ENCODE data around the gene RAD9B.
"Not testable (repeated sequence)": the region's sequence is repeated elsewhere in the genome, so short reads cannot be mapped to it uniquely, and the experiment has no call there.

The RAD9B gene

GRCh38 chr12:110537605-110538409, 35.7 kb downstream of the RAD9B start:
- TF ChIP-seq, protein P1, sequence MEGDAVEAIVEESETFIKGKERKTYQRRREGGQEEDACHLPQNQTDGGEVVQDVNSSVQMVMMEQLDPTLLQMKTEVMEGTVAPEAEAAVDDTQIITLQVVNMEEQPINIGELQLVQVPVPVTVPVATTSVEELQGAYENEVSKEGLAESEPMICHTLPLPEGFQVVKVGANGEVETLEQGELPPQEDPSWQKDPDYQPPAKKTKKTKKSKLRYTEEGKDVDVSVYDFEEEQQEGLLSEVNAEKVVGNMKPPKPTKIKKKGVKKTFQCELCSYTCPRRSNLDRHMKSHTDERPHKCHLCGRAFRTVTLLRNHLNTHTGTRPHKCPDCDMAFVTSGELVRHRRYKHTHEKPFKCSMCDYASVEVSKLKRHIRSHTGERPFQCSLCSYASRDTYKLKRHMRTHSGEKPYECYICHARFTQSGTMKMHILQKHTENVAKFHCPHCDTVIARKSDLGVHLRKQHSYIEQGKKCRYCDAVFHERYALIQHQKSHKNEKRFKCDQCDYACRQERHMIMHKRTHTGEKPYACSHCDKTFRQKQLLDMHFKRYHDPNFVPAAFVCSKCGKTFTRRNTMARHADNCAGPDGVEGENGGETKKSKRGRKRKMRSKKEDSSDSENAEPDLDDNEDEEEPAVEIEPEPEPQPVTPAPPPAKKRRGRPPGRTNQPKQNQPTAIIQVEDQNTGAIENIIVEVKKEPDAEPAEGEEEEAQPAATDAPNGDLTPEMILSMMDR (IDR thresholded peaks at IDR 0.05), result no peak
- H3K27ac ChIP-seq, result peak overlapping the region; percentile 56 to 92

DNA sequence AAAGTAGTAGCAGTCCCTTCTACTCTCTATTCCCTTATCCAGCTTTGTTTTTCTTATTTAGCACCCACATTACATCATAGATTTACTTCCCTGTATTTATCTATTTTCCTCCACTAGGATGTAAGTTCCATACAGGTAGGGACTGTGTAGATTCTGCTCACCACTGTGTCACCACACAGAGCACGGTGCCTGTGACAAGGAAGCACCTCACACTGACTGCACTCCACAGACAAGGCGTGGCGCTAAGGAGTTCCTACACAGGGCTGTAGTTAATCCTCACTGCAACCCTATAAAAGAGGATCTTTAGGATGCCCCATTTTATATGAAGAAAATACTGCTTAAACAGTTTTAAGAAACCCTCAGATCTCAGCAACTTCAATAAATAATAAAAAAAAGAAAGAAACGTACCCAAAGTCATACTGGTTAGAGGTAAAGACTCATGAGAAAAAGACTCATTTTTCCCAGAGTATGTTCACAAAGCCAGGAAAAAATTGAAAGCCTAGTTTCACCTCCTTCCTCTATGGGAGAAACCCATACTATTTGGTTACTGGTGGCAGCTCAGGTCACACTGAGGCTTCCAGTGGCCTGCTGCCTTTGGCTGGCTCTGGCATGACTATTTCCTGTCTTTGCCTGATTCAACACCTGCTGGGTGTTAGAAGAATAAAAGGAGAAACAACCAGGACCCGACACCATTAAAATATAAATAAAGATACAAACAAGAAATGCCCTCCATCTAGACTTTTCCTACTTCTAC, 36.9 kb downstream of the RAD9B start:
- Histone ChIP-seq H3K4me3 (no peak overlapping the region), H3K27ac (no peak overlapping the region)
- no peak for DNase-seq (ENCODE audit: low spot score)
- TF ChIP-seq, protein P1 (IDR thresholded peaks at IDR 0.05), result no peak

More at GRCh38 chr12:110537605-110538409, 35.7 kb downstream of the RAD9B start:
- DNase-seq (ENCODE audit: low spot score), result peak; percentile 82
- H3K4me3 ChIP-seq, result peak overlapping the region; percentile 52

- DNase-seq (ENCODE audit: low spot score), result no peak
- TF ChIP-seq, protein P1 (IDR thresholded peaks at IDR 0.05), result no peak
- Histone ChIP-seq H3K4me3 (no peak overlapping the region), H3K27ac (no peak overlapping the region)
These were observed 37.9 kb downstream of the RAD9B start for GRCh38 chr12:110540048-110540447.

- TF ChIP-seq, protein P1 (IDR thresholded peaks at IDR 0.05), result no peak
- DNase-seq (ENCODE audit: low spot score), result peak; percentile 89
- peak overlapping the region; percentile 11 for H3K4me3 ChIP-seq
- H3K27ac ChIP-seq, result peak overlapping the region; percentile 79 to 85
These were observed 41.3 kb downstream of the RAD9B start for GRCh38 chr12:110543252-110543959.

DNA sequence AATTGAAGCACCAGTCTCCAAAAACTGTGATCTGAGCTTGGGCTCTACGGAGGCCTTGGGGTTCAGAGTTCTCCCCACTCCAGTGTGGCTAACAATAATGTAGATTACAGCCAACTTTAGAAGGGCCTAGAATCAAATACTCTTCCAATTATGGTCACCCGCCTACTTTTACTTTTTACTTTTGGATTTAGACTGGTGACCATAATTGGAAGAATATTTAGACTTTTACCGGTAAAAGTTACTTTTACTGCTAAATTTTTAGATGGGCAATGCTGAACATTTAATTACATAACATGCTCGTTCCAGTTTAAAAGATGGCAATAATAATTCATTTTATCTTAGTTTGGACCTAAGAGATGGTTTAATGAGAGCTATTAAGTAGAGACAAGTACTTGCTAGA, 41.8 kb downstream of the RAD9B start:
- Histone ChIP-seq H3K4me3 (peak overlapping the region; percentile 11), H3K27ac (peak overlapping the region; percentile 79 to 85)
- TF ChIP-seq, protein P1 (IDR thresholded peaks at IDR 0.05), result no peak
- no peak for DNase-seq (ENCODE audit: low spot score)

DNA sequence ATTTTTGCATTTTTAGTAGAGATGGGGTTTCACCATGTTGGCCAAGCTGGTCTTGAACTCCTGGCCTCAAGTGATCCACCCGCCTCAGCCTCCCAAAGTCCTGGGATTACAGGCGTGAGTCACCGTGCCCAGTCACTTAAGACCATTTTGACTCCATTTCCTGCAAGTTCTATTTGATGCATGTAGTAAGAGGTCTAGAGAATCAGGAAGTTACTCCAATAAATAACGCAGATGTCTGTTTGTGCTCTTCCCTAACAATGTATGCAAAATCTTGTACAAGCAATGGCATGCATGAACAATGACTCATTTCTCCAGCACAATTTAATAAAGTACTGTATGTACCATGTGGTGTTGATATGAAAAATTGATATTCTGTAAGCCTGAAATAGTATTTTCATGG, 43.1 kb downstream of the RAD9B start:
- DNase-seq (ENCODE audit: low spot score); H3K4me3 ChIP-seq: not testable (repeated sequence)
- peak overlapping the region in 1 of 2 donors; percentile 67 for H3K27ac ChIP-seq

GRCh38 chr12:110545812-110546211, 43.7 kb downstream of the RAD9B start:
- peak overlapping the region in 1 of 2 donors; percentile 67 for H3K27ac ChIP-seq
- no peak for DNase-seq (ENCODE audit: low spot score)
- H3K4me3 ChIP-seq, result peak overlapping the region; percentile 5
- TF ChIP-seq, protein P1 (IDR thresholded peaks at IDR 0.05), result no peak

Data from coronary artery (tissue), 2 donors.